Measurements from ENCODE around the gene FAM117A. TPM values are rescaled to one million over a fixed set of nuclear protein-coding genes. Genes with fewer than 3 reads are reported as not detected.

Gene FAM117A
- total and polyA plus RNA-seq, 2 donors (not counting 1 experiment from before 2014, with no cell fraction given): 93.4 to 162 TPM

- no peaks in the 10 kb centered on the region for H3K27me3 ChIP-seq (replicated peaks in 1 of 4; ENCODE audit: control extremely low read depth in 1 of 4, control insufficient read depth in 3 of 4, insufficient read depth in 4 of 4, low read length in 3 of 4)
- no peak overlapping the region for H3K4me3 Mint-ChIP-seq
- H3K4me1 ChIP-seq (ENCODE audit: control insufficient read depth in 2 of 2, insufficient read depth in 2 of 2, low read length in 2 of 2): peaks cover 12 to 16% of the 10 kb centered on the region in 2 donors
- H3K9me3 ChIP-seq (ENCODE audit: control extremely low read depth in 1 of 3, control insufficient read depth in 2 of 3, insufficient read depth in 1 of 3, low read length in 2 of 3): peaks cover 0 to 3% (median 0%) of the 10 kb centered on the region in 3 donors
- no peaks in the 10 kb centered on the region for H3K36me3 ChIP-seq (replicated peaks in 1 of 2; ENCODE audit: control extremely low read depth in 1 of 2, control insufficient read depth in 1 of 2, extremely low read depth in 1 of 2, insufficient read depth in 2 of 2, low read length in 1 of 2)
- H3K79me2 ChIP-seq (ENCODE audit: control insufficient read depth, insufficient read depth, low read length): peaks cover 5% of the 10 kb centered on the region
- H4K20me1 ChIP-seq (ENCODE audit: control insufficient read depth, insufficient read depth, low read length, poor library complexity, severe bottlenecking): no peaks in the 10 kb centered on the region
- no peaks in the 10 kb centered on the region for H3K27me3 Mint-ChIP-seq
- no peak overlapping the region for H2AFZ ChIP-seq (ENCODE audit: insufficient read depth, low read depth, low read length, poor library complexity, severe bottlenecking)
- ChIA-PET CTCF (interaction anchor here (0.6 to 1.8 kb wide), 10 partner anchors 13 to 248 kb away, joined by 3 to 8 read pairs (median 3); no protein-coding TSS in a partner anchor), POLR2A (no interaction called here)
- H3K4me1 Mint-ChIP-seq: peaks cover 19% of the 10 kb centered on the region
- no peak for DNase-seq
- H3K27ac Mint-ChIP-seq: no peak overlapping the region
- H3K4me3 ChIP-seq (ENCODE audit: control extremely low read depth in 1 of 5, extremely low read depth in 1 of 5, insufficient read depth in 1 of 5, low read depth in 2 of 5, low read length in 4 of 5): no peak overlapping the region
- 85% methylated on average over 2 of the region's 9 CpGs for WGBS (ENCODE audit: insufficient coverage)
- no peak overlapping the region for H3K4me2 ChIP-seq (replicated peaks; ENCODE audit: low read depth, low read length, poor library complexity, severe bottlenecking)
- intact Hi-C loops (cut with micrococcal nuclease): no loop called here
- no peaks in the 10 kb centered on the region for H3K9me3 Mint-ChIP-seq (ENCODE audit: insufficient read depth)
- no peak for TF ChIP-seq CTCF (IDR thresholded peaks at IDR 0.05)
- no peak for TF ChIP-seq EZH2 (IDR thresholded peaks at IDR 0.05; ENCODE audit: borderline replicate concordance, insufficient read depth, low read depth, low read length, poor library complexity, severe bottlenecking)
- no peak overlapping the region for H3K9ac ChIP-seq (ENCODE audit: low read length)
- ATAC-seq (ENCODE audit: low read depth): no peak
- no peak overlapping the region for H3K27ac ChIP-seq (ENCODE audit: low read length in 2 of 2)
These were observed 82.6 kb downstream of the FAM117A start for GRCh38 chr17:49681106-49681979.

GRCh38 chr17:49680314-49680713 is 83.6 kb downstream of the FAM117A start:
- H2AFZ ChIP-seq (ENCODE audit: insufficient read depth, low read depth, low read length, poor library complexity, severe bottlenecking): no peak overlapping the region
- H3K4me1 ChIP-seq (ENCODE audit: control insufficient read depth in 2 of 2, insufficient read depth in 2 of 2, low read length in 2 of 2): peaks cover 21 to 26% of the 10 kb centered on the region in 2 donors
- TF ChIP-seq CTCF (IDR thresholded peaks at IDR 0.05) (no peak), EZH2 (IDR thresholded peaks at IDR 0.05; ENCODE audit: borderline replicate concordance, insufficient read depth, low read depth, low read length, poor library complexity, severe bottlenecking) (no peak)
- no peak overlapping the region for H3K27ac ChIP-seq (ENCODE audit: low read length in 2 of 2)
- ChIA-PET POLR2A (no interaction called here), CTCF (interaction anchor here (1.2 to 1.8 kb wide), 3 partner anchors 14 to 110 kb away, joined by 5 to 8 read pairs (median 6); no protein-coding TSS in a partner anchor)
- H3K9me3 ChIP-seq (ENCODE audit: control extremely low read depth in 1 of 3, control insufficient read depth in 2 of 3, insufficient read depth in 1 of 3, low read length in 2 of 3): peaks cover 0 to 3% (median 0%) of the 10 kb centered on the region in 3 donors
- no peak overlapping the region for H3K4me3 ChIP-seq (ENCODE audit: control extremely low read depth in 1 of 5, extremely low read depth in 1 of 5, insufficient read depth in 1 of 5, low read depth in 2 of 5, low read length in 4 of 5)
- H3K27ac Mint-ChIP-seq: no peak overlapping the region
- 4% methylated on average over 2 of the region's 6 CpGs for WGBS (ENCODE audit: insufficient coverage)
- H3K27me3 ChIP-seq (replicated peaks in 1 of 4; ENCODE audit: control extremely low read depth in 1 of 4, control insufficient read depth in 3 of 4, insufficient read depth in 4 of 4, low read length in 3 of 4): no peaks in the 10 kb centered on the region
- H3K9ac ChIP-seq (ENCODE audit: low read length): no peak overlapping the region
- H4K20me1 ChIP-seq (ENCODE audit: control insufficient read depth, insufficient read depth, low read length, poor library complexity, severe bottlenecking): no peaks in the 10 kb centered on the region
- no peak for ATAC-seq (ENCODE audit: low read depth)
- no peaks in the 10 kb centered on the region for H3K27me3 Mint-ChIP-seq
- H3K4me3 Mint-ChIP-seq: no peak overlapping the region
- H3K36me3 ChIP-seq (replicated peaks in 1 of 2; ENCODE audit: control extremely low read depth in 1 of 2, control insufficient read depth in 1 of 2, extremely low read depth in 1 of 2, insufficient read depth in 2 of 2, low read length in 1 of 2): peaks cover 0 to 3% of the 10 kb centered on the region in 2 experiments
- H3K4me1 Mint-ChIP-seq: peaks cover 27% of the 10 kb centered on the region
- no peak for DNase-seq
- H3K4me2 ChIP-seq (replicated peaks; ENCODE audit: low read depth, low read length, poor library complexity, severe bottlenecking): no peak overlapping the region
- peaks cover 11% of the 10 kb centered on the region for H3K79me2 ChIP-seq (ENCODE audit: control insufficient read depth, insufficient read depth, low read length)
- H3K9me3 Mint-ChIP-seq (ENCODE audit: insufficient read depth): no peaks in the 10 kb centered on the region
- intact Hi-C loops (cut with micrococcal nuclease): no loop called here

Measured in B cell (primary cell).